Stimulated activated CD4-positive, alpha-beta T cell treated with anti-CD3 and anti-CD28 coated beads, TNF-alpha, amount 100 ng/mL, for 24 hours (primary cell): Measurements from ENCODE around the gene KBTBD8.

Experiments used
- DNase-seq, 3 experiments: peaks; one replicate each; pipeline ENCODE4 v3.0.0-alpha.2; 2020; ENCODE audit warnings: low read depth in 3 of 3

Gene KBTBD8

DNA sequence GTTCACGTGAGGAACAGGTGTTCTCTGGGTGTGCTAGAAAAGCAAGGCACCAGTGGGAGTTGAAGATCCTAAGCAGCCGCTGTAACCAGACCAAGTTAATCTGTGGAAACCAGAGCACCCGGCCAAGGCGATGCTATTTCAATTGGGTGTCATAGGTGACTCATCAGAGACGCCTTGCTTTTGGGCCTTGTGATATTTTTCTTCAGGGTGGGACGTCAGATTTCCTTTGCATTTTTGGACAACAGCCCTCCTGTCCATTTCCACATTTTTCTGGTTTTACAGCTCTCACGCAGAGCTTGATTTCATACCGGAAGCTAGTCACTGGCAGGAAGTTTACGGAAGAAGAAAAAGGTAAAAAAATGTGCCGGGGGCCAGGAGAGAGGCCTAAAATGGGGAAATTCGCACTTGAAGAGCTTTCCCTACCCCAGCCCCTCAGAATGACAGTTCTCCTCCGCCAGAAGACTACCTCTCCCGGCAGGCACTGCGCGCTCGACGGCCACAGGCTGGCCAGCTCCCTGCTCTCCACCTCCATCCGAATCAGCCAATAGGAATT, 471 bp upstream of the KBTBD8 start:
- peak in 1 of 3 experiments; percentile 94 for DNase-seq

GRCh38 chr3:66998904-66999235, 763 bp downstream of the KBTBD8 start:
- no peak for DNase-seq

DNA sequence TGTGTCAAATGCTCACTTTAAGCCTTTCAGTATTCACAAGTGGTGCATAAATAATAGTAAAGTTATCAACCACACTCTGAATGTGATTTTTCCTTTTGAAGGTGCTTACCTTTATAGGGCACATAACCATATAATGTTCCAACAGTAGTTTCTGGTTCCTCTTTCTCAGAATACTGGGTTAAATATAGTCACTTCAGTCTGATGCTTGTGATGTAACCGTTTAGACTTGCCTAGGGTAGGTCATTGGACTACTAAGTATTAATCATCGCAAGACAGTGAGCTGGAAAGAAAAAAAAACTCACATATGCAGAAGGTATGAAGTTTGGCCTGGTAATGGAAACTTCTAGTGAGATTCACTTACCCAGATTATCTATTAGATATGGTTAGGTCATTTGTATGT, 1.9 kb downstream of the KBTBD8 start:
- DNase-seq = no peak

DNA sequence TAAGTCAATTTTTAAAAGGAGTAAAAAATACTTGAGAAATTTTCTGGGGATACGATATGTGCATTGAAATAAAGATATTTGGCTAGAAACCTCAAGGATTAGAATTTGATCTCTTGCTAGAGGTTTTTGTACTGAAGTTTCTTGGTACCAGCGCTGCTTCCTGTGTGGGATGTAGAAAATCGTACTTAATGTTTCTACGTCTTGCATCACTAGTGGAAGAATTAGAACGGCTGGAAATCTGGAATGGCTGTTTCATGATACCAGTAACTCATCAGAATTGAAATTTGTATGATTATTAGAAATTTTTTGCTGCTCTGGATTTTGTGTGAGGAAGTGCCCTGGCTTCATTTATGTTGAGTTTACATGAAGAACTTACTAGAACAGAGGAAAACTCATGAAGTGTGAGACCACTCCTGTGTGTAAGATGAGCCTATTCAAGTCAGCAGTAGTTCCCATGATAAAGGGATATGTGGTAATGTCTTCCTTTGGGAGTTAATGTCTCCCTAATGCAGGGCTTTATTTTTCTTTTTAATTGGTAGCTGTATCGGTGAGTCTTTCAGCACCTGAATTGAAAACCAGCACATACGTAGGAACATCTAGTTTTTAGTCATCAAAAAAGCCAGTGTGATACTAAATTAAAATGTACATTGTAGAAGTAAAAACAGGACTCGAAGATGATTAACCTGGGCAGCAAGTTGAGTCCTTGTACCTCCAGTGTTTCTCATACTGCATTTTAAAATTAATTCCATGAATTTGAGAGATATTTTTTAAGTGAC, 3.2 kb downstream of the KBTBD8 start:
- DNase-seq = no peak

- DNase-seq = no peak
Observed at GRCh38 chr3:67005974-67006373, 7.9 kb downstream of the KBTBD8 start.

DNA sequence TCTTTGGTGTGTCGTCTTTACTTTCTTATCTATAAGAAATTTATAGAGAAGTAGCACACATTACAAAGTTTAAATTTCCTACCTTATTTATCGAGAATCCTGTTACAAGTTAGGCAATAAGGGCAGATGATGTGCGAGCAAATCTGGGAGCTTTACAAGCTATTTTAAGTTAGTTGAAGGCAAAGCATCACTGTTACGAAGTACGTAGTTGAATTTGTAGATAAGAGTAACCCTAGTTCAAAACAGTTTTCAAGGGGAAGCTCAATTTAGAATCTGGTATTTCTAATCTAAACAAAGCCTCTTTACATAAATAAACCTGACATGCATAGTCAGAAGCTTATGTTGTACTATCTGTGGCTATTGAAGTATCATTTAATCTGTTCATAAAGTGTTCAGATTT, 8.4 kb downstream of the KBTBD8 start:
- DNase-seq = no peak

DNA sequence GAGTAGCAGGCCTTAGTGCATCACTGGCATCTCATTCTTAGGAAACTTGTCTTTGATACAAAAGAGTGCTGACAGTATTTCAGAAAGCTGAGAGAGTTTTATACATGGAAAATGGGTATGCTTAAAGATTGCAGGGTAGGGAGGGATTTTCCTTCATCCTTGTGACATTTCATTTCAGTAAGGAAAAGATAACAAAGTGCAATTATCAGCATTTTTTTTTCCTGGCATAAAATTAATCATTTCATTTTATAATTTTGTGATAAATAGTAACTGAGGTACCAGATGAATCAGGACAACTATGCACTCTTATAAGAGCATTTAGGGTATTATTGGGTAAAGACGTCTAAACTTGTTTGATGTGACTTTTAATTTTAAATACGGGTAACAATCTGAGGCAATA, 10.3 kb downstream of the KBTBD8 start:
- no peak for DNase-seq

DNA sequence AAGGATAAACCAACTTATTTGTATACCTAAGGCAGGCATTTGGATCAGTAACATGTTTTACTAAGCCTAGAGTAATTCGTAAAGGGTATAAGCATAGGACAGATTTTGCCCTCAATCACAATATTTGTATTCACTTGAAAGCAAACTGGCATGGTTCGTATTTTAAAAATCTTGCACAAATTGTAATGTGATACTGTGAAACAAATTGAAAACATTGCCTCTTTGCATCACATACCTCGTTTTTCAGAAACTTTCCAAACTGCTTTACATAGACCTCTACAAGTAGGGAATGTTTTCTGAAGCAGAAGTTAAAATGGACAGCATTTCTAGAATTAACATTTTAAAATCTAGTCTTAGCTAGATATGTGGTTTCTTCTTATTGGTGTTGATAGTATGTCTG, 11.6 kb downstream of the KBTBD8 start:
- DNase-seq = no peak

DNA sequence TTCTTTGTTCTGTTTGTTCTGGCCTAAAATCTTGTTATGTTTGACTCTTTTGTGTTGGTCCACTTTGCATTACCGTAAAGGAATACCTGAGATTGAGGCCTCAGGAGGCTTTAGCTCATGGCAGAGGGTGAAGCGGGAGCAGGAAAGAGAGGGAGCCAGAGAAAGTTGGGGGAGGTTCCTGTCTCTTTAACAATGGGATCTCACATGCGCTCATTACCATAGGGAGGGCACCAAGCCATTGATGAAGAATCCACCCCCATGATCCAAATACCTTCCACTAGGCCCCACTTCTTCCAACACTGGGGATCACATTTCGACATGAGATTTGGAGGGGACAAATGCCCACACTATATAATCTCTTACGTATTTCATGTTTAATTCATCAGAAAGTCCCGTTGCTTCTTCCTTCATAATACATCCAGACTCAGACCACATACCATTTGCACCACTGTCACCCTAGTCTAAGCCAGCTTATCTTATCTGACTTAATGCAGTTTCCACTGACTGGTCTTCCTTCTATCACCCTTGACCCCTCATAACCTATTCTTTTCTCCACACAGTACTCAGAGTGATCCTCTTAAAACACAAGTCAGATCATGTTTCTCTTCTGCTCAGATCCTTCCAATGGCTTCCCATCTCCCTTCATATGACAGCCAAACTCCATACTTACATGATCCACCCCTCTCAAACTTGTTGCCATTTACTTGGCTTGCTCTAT, 13.5 kb downstream of the KBTBD8 start:
- DNase-seq = no peak

DNA sequence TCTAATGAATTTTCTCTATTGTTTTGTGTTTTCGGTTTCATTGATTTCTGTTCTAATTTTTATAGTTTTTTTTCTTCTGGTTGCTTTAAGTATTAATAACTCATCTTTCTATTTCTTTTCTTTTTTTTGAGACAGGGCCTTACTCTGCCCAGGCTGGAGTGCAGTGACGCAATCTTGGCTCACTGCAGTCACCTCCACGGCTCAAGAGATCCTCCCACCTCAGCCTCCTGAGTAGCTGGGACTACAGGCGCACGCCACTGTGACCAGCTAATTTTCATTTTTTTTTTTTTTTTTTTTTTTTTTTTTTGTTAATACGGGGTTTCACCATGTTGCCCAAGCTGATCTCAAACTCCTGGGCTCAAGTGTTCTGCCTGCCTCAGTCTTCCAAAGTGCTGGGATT, 14.5 kb downstream of the KBTBD8 start:
- DNase-seq = no peak

DNA sequence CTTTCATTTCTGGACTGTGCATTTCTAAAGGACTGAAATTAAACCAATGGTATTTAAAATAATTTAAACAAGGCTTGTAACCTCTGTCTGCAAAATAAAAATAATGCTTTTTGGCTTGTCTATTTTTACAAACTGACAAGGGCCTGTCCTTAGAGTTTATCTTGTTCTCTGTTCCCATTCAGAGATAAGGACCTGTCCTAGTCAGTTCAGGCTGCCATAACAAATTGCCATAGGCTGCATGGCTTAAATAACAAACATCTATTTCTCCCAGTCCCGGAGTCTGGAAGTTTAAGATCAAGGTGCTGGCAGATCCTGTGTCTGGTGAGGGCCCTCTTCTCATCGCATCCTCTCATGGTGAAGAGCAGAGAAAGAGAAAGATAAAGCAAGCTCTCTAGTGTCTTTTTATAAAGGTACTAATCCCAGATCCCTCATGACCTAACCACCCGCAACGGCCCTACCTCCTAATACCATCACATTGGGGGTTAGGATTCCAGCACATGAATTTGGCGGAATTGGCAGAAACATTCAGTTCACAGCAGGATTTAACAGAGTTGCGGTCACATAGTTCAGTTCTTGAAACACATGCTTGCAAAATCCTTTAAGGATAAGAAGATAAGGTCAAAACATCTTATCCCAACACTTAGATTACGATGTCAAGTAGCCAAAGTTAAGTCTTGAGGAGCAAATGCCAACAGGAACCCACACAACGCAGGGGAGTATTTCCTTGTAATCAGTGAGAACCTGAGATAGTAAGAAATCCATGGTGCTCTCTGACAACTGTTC, 17.8 kb downstream of the KBTBD8 start:
- DNase-seq = no peak

DNA sequence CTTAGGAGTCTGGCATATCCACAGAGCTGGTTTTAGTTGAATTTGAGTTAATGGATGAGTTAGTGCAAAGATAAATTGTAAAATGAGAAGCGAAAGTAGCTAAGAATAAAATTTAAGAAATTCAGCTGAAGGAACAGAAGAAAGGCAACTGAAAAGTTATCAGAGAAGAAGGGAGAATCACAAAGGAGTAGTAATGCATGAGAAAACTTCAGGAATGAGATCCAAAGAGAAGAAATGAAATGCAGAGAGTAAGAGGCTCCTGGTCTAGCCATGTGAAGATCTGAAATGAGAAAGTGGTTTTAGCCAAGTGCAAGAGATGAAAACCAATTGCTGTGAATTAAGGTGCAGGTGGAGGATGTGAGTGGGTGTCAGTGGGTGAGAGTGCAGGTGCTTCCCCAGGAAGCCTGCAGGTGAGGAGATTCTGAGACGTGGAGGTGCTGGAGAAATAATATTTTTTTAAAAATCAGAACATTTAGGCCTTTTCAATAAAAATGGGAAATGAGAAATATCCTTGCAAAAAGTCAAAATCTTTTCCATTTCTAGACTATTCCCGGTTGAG, 18.5 kb downstream of the KBTBD8 start:
- DNase-seq = no peak

DNA sequence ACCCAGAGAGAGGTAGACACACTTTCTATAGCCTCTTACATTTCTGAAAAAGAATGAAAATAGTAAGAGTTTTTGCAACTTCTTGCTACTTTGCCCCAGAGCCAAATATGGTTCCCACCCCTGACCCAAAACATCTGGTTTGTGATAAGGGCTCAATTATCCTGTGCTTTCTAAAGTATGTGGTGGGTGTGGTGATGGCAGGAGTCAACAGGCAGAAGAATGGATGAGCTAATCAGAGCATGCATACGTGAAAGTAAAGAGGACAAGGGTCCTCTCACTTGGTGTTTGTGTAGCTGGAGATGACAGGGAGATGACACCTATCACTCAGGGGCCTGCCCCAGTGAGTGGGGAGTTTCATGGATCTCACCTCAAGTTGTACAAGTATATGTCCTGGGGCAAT, 19.1 kb downstream of the KBTBD8 start:
- no peak for DNase-seq

GRCh38 chr3:67018105-67018788, 20.1 kb downstream of the KBTBD8 start:
- DNase-seq = no peak

GRCh38 chr3:67018789-67019526, 20.9 kb downstream of the KBTBD8 start:
- no peak for DNase-seq

GRCh38 chr3:67028001-67028784, 30.1 kb downstream of the KBTBD8 start:
- DNase-seq = no peak

GRCh38 chr3:67030785-67031740, 33.0 kb downstream of the KBTBD8 start:
- no peak for DNase-seq

DNA sequence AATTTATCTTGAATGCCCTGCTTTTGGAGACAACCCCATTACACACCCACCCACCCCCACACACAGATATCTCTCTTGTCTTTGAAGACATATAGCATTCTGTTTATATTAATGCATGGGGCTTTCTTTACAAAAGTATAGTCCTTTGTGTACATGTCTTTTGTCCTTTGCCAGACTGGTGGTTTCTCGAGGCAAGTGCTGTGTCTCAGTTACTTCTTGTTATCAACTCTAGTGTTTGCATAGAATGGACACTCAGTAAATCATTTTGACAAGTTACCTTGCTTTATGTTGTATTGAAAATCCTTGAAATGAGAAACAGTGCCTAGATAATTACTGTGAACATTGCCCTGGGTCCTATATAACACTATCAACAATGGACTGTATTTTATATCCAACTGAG, 33.9 kb downstream of the KBTBD8 start:
- DNase-seq = no peak

- DNase-seq = no peak
Observed at GRCh38 chr3:67033079-67033478, 35.0 kb downstream of the KBTBD8 start.
